Esophagus (tissue), 2 donors: ENCODE measurements around the gene S100A5. TPM values are rescaled to one million over a fixed set of nuclear protein-coding genes. Genes with fewer than 3 reads are reported as not detected.

Experiments used
- H3K27ac ChIP-seq, 2 donors: one replicate each; pipeline ENCODE4 v1.5.1; 2013; ENCODE audit warnings: low read depth in 2 of 2, mild to moderate bottlenecking in 2 of 2, inconsistent platforms in 1 of 2, low read length in 1 of 2, moderate library complexity in 1 of 2
- H3K27me3 ChIP-seq, 2 donors: one replicate each; pipeline ENCODE4 v1.6.1; 2013; ENCODE audit warnings: low read length in 2 of 2, control low read depth in 1 of 2, mild to moderate bottlenecking in 1 of 2; ENCODE audit not compliant: insufficient read depth in 2 of 2, control insufficient read depth in 1 of 2
- H3K36me3 ChIP-seq, 2 donors: one replicate each; pipeline ENCODE4 v1.6.1; 2013; ENCODE audit warnings: low read length in 1 of 2; ENCODE audit not compliant: control insufficient read depth in 2 of 2, insufficient read depth in 2 of 2
- H3K4me1 ChIP-seq, 2 donors: one replicate each; pipeline ENCODE4 v1.6.1; 2013; ENCODE audit warnings: low read length in 1 of 2; ENCODE audit not compliant: control insufficient read depth in 2 of 2, insufficient read depth in 2 of 2
- H3K4me3 ChIP-seq, 2 donors: one replicate each; pipeline ENCODE4 v1.5.1; 2013; ENCODE audit warnings: low read length in 2 of 2, mild to moderate bottlenecking in 2 of 2, low read depth in 1 of 2, moderate library complexity in 1 of 2
- H3K9me3 ChIP-seq, 2 donors: one replicate each; pipeline ENCODE4 v1.6.1; 2013; ENCODE audit warnings: mild to moderate bottlenecking in 2 of 2, low read depth in 1 of 2, low read length in 1 of 2, moderate library complexity in 1 of 2; ENCODE audit not compliant: control insufficient read depth in 2 of 2, insufficient read depth in 1 of 2
- WGBS, 2 donors: extraction: QIAGEN DNeasy Blood & Tissue Kit; methylation state at CpG; one replicate each; pipeline ENCODE4 v1.1.7; 2013; 5-methylcytosine and 5-hydroxymethylcytosine counted together
- polyA plus RNA-seq, 2 donors: library from polyadenylated mRNA; stranded (reverse); fragments of 200-250 nt; gene quantifications; one replicate each; pipeline ENCODE4 v1.2.3, GENCODE V29; 2013
- donor health status: healthy with polysubstance abuse.
- donor health status: Bipolar disorder and iron deficiency.

The S100A5 gene
- polyA plus RNA-seq, 2 donors = 0.11 TPM; not detected in 1

- peak overlapping the region; percentile 97 to 99 for H3K27ac ChIP-seq
- no peaks in the 10 kb centered on the region for H3K9me3 ChIP-seq
- no peaks in the 10 kb centered on the region for H3K36me3 ChIP-seq
- H3K4me3 ChIP-seq = no peak overlapping the region
- H3K4me1 ChIP-seq = peaks cover 0 to 15% of the 10 kb centered on the region in 2 donors
- 31 to 44% methylated on average over 8 of the region's 8 CpGs for WGBS, 2 donors
- no peaks in the 10 kb centered on the region for H3K27me3 ChIP-seq
Measured at GRCh38 chr1:153515504-153516394, 25.0 kb downstream of the S100A5 start.

GRCh38 chr1:153513666-153514065 lies 27.1 kb downstream of the S100A5 start:
- Histone ChIP-seq H3K4me3 (no peak overlapping the region), H3K27me3 (no peaks in the 10 kb centered on the region), H3K4me1 (peaks cover 0 to 15% of the 10 kb centered on the region in 2 donors), H3K9me3 (no peaks in the 10 kb centered on the region), H3K27ac (no peak overlapping the region), H3K36me3 (no peaks in the 10 kb centered on the region)
- 92 to 93% methylated on average over 7 of the region's 7 CpGs for WGBS, 2 donors

GRCh38 chr1:153513023-153513422 lies 27.7 kb downstream of the S100A5 start:
- H3K4me1 ChIP-seq = peaks cover 0 to 15% of the 10 kb centered on the region in 2 donors
- no peaks in the 10 kb centered on the region for H3K27me3 ChIP-seq
- H3K27ac ChIP-seq = no peak overlapping the region
- H3K4me3 ChIP-seq = no peak overlapping the region
- H3K36me3 ChIP-seq = no peaks in the 10 kb centered on the region
- WGBS, 2 donors = 64 to 66% methylated on average over 3 of the region's 3 CpGs
- H3K9me3 ChIP-seq = no peaks in the 10 kb centered on the region

GRCh38 chr1:153510984-153511410 lies 29.7 kb downstream of the S100A5 start:
- 2% methylated on average over 7 of the region's 7 CpGs for WGBS, 2 donors
- Histone ChIP-seq H3K4me1 (peaks cover 4 to 15% of the 10 kb centered on the region in 2 donors), H3K9me3 (no peaks in the 10 kb centered on the region), H3K36me3 (no peaks in the 10 kb centered on the region), H3K27ac (peak overlapping the region in 1 of 2 donors; percentile 50), H3K27me3 (no peaks in the 10 kb centered on the region), H3K4me3 (no peak overlapping the region)

DNA sequence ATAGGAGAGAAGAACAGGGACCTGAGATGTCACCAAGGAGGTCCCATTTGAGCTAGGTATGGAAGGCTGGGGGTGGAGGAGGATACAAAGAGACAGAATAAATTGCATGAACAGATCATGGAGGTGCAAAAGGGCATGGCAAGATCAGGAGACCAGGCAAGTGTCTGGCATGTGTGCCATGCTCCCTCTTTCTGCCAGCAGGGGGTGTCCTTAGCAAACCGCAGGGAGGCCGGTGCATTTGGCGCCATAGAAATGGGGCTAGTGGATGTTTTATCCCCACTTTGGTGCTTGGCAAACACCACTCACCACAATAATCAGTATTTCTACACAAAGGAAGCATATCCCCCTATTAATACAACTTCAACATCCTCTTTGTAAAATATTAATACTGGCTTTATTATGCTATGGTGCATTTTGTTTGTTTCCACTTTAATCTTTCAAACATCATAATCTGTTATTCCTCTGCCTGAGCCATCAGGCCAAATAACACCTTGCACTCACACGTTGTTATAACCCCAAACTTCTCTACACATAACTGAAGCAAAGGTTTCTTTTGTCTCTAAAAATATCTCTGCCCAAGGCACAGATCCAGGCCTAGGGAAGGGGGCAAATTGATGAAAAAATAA lies 30.9 kb downstream of the S100A5 start:
- 57 to 65% methylated on average over 4 of the region's 4 CpGs for WGBS, 2 donors
- H3K27me3 ChIP-seq = no peaks in the 10 kb centered on the region
- no peak overlapping the region for H3K4me3 ChIP-seq

GRCh38 chr1:153509036-153509435 lies 31.7 kb downstream of the S100A5 start:
- H3K36me3 ChIP-seq = no peaks in the 10 kb centered on the region
- no peaks in the 10 kb centered on the region for H3K9me3 ChIP-seq
- no peaks in the 10 kb centered on the region for H3K27me3 ChIP-seq
- no peak overlapping the region for H3K4me3 ChIP-seq
- peaks cover 4 to 7% of the 10 kb centered on the region in 2 donors for H3K4me1 ChIP-seq
- no peak overlapping the region for H3K27ac ChIP-seq
- WGBS, 2 donors = 76 to 90% methylated on average over 3 of the region's 3 CpGs

More for the DNA sequence above, 30.9 kb downstream of the S100A5 start:
- H3K36me3 ChIP-seq = no peaks in the 10 kb centered on the region
- no peak overlapping the region for H3K27ac ChIP-seq
- no peaks in the 10 kb centered on the region for H3K9me3 ChIP-seq
- peaks cover 4 to 7% of the 10 kb centered on the region in 2 donors for H3K4me1 ChIP-seq

- H3K36me3 ChIP-seq = no peaks in the 10 kb centered on the region
- H3K27ac ChIP-seq = no peak overlapping the region
- H3K9me3 ChIP-seq = no peaks in the 10 kb centered on the region
- H3K27me3 ChIP-seq = no peaks in the 10 kb centered on the region
- no peak overlapping the region for H3K4me3 ChIP-seq
- H3K4me1 ChIP-seq = peaks cover 4 to 7% of the 10 kb centered on the region in 2 donors
- WGBS, 2 donors = 85 to 87% methylated on average over 11 of the region's 11 CpGs
Measured at GRCh38 chr1:153507926-153508583, 32.7 kb downstream of the S100A5 start.

- H3K27me3 ChIP-seq = no peaks in the 10 kb centered on the region
- H3K36me3 ChIP-seq = no peaks in the 10 kb centered on the region
- H3K4me1 ChIP-seq = peaks cover 4% of the 10 kb centered on the region in 2 donors
- no peaks in the 10 kb centered on the region for H3K9me3 ChIP-seq
- H3K27ac ChIP-seq = peak overlapping the region; percentile 57 to 89
- H3K4me3 ChIP-seq = no peak overlapping the region
- 27 to 32% methylated on average over 7 of the region's 7 CpGs for WGBS, 2 donors
Measured at GRCh38 chr1:153506831-153507413, 33.8 kb downstream of the S100A5 start.

DNA sequence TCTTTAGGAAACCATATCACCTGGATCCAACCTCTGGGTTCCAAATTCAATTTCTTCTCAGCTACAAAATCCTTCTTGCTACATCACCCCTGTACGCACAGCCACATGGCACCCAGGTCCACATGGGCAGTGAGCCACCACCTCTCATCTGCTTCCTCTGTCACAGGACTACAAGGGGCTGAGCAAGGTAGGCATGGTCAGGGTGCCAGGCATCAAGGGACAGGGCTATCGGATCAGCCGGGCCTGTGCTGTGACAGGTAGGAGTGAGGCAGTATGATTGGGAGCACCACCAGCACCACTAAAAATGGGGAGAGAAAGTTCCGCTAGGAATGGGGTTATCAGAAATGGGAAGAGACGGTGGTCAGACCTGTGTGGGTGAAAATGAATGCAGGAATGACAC lies 34.3 kb downstream of the S100A5 start:
- Histone ChIP-seq H3K27ac (peak overlapping the region in 1 of 2 donors; percentile 89), H3K4me3 (no peak overlapping the region), H3K9me3 (no peaks in the 10 kb centered on the region), H3K36me3 (no peaks in the 10 kb centered on the region), H3K4me1 (peaks cover 4% of the 10 kb centered on the region in 2 donors), H3K27me3 (no peaks in the 10 kb centered on the region)
- WGBS, 2 donors = 78 to 89% methylated on average over 5 of the region's 5 CpGs
